Uterus (tissue), 2 donors: ENCODE results near the gene LRP1B.

ENCODE experiments used
- POLR2A ChIP-seq, 2 donors: fragments of 450-650 bp; IDR thresholded peaks; one replicate each; pipeline ENCODE4 v1.6.1; 2016; ENCODE audit warnings: antibody characterized with exemption in 2 of 2, mild to moderate bottlenecking in 1 of 2, moderate library complexity in 1 of 2
- TF ChIP-seq, protein P1 (sequence below), 4 experiments: fragments of 200-600 bp in 2 of 4; fragments of 450-650 bp in 2 of 4; sonication (generic) in 2 of 4; IDR thresholded peaks; one replicate each; pipeline ENCODE4 v1.5.1; 2016 to 2019; ENCODE audit warnings: antibody characterized with exemption in 4 of 4, mild to moderate bottlenecking in 2 of 4, moderate library complexity in 1 of 4

DNA sequence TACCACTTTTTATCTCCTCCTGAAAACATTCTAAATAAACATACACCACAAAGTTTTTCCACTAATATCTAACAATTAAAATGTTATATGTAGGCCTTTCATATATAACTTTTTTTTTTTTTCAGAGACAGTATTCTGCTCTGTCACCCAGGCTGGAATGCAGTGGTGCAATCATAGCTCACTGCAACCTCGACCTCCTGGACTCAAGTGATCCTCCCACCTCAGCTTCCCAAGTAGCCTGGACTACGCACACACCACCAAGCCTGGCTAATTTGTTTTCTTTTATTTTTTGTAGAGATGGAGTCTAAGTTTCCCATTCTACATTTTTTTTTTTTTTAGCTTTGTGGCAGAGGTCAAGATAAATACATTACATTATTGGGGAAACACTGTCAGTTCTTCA is 1738.0 kb downstream of the LRP1B start:
- TF ChIP-seq, protein P1, sequence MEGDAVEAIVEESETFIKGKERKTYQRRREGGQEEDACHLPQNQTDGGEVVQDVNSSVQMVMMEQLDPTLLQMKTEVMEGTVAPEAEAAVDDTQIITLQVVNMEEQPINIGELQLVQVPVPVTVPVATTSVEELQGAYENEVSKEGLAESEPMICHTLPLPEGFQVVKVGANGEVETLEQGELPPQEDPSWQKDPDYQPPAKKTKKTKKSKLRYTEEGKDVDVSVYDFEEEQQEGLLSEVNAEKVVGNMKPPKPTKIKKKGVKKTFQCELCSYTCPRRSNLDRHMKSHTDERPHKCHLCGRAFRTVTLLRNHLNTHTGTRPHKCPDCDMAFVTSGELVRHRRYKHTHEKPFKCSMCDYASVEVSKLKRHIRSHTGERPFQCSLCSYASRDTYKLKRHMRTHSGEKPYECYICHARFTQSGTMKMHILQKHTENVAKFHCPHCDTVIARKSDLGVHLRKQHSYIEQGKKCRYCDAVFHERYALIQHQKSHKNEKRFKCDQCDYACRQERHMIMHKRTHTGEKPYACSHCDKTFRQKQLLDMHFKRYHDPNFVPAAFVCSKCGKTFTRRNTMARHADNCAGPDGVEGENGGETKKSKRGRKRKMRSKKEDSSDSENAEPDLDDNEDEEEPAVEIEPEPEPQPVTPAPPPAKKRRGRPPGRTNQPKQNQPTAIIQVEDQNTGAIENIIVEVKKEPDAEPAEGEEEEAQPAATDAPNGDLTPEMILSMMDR (IDR thresholded peaks at IDR 0.05): no peak
- no peak for TF ChIP-seq POLR2A (IDR thresholded peaks at IDR 0.05)
